Measurements from ENCODE around the gene DDX10.

Gene DDX10

DNA sequence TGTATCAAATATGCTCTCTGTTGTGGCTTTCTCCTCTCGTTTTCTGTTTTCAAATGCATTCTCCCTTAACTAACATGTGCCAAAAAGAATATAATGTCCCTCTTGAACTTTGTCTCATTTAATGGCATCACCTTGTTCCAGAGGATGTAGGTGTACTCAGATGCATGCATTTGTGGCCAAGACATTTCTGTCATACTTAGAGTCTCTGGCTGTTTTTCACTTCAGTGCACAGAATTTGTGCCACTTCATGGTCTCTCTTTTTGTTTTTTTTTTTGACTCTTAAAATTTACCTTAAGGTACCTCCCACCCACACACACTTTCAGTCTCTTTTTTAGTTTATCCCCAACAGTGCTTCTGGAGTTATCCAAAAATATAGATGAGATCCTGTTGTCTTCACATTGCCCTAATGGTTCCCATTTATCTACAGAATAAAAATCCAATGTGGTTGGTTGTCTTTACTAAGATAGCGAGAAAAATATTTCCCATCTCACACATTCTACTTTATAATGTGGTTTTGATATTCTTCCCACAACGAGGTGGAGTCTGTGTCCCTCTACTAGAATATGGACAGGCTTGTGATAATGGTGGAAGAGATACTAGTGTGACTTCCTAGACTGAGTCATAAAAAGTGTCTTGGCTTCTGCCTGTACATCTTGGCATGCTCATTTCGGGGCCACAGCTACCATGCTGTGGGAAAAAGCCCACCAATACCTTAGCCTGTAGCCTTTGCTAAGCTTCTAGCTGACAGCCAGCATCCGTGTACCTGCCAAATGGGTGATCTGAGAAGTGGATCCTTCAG, 125.8 kb downstream of the DDX10 start:
- H3K27ac ChIP-seq (replicated peaks) = no peak overlapping the region
- no peak for DNase-seq (ENCODE audit: low read depth in 1 of 2, low spot score in 1 of 2)
- no peak overlapping the region for H3K4me3 ChIP-seq (replicated peaks; ENCODE audit: insufficient read depth, low read length)
- no peaks in the 10 kb centered on the region for H3K27me3 ChIP-seq (ENCODE audit: insufficient read depth, poor library complexity, severe bottlenecking)
- no peak for TF ChIP-seq POLR2AphosphoS5 (IDR thresholded peaks at IDR 0.05; ENCODE audit: low read depth)
- TF ChIP-seq, protein P1, sequence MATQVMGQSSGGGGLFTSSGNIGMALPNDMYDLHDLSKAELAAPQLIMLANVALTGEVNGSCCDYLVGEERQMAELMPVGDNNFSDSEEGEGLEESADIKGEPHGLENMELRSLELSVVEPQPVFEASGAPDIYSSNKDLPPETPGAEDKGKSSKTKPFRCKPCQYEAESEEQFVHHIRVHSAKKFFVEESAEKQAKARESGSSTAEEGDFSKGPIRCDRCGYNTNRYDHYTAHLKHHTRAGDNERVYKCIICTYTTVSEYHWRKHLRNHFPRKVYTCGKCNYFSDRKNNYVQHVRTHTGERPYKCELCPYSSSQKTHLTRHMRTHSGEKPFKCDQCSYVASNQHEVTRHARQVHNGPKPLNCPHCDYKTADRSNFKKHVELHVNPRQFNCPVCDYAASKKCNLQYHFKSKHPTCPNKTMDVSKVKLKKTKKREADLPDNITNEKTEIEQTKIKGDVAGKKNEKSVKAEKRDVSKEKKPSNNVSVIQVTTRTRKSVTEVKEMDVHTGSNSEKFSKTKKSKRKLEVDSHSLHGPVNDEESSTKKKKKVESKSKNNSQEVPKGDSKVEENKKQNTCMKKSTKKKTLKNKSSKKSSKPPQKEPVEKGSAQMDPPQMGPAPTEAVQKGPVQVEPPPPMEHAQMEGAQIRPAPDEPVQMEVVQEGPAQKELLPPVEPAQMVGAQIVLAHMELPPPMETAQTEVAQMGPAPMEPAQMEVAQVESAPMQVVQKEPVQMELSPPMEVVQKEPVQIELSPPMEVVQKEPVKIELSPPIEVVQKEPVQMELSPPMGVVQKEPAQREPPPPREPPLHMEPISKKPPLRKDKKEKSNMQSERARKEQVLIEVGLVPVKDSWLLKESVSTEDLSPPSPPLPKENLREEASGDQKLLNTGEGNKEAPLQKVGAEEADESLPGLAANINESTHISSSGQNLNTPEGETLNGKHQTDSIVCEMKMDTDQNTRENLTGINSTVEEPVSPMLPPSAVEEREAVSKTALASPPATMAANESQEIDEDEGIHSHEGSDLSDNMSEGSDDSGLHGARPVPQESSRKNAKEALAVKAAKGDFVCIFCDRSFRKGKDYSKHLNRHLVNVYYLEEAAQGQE (IDR thresholded peaks at IDR 0.05; ENCODE audit: insufficient replicate concordance, low read depth) = no peak
- TF ChIP-seq, protein P2, sequence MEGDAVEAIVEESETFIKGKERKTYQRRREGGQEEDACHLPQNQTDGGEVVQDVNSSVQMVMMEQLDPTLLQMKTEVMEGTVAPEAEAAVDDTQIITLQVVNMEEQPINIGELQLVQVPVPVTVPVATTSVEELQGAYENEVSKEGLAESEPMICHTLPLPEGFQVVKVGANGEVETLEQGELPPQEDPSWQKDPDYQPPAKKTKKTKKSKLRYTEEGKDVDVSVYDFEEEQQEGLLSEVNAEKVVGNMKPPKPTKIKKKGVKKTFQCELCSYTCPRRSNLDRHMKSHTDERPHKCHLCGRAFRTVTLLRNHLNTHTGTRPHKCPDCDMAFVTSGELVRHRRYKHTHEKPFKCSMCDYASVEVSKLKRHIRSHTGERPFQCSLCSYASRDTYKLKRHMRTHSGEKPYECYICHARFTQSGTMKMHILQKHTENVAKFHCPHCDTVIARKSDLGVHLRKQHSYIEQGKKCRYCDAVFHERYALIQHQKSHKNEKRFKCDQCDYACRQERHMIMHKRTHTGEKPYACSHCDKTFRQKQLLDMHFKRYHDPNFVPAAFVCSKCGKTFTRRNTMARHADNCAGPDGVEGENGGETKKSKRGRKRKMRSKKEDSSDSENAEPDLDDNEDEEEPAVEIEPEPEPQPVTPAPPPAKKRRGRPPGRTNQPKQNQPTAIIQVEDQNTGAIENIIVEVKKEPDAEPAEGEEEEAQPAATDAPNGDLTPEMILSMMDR (IDR thresholded peaks at IDR 0.05; ENCODE audit: insufficient read depth, low read length) = no peak
- no peak for TF ChIP-seq SPI1 (IDR thresholded peaks at IDR 0.05; ENCODE audit: borderline replicate concordance, low read depth)
- TF ChIP-seq GABPA (IDR thresholded peaks at IDR 0.05; ENCODE audit: low read depth) = no peak

DNA sequence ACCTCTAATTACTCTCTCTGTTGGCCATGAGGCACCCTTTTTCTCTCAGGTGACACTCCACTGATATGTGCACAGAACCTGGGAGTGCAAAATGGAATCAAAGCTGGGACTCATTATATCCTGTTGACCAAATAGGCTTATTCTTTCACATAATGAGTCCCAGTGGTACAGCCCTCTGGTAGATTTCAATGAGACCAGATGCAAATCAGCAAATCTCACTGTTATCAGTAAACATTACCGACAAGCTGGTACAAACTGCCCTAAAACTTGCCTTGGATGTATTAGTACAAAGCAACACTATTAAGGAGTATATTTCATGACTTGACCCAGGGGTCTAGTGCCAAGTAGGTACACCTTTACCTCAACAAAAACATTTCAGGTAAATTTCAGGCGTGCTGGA, 128.3 kb downstream of the DDX10 start:
- Histone ChIP-seq H3K4me3 (replicated peaks; ENCODE audit: insufficient read depth, low read length) (no peak overlapping the region), H3K27ac (replicated peaks) (no peak overlapping the region), H3K27me3 (ENCODE audit: insufficient read depth, poor library complexity, severe bottlenecking) (no peaks in the 10 kb centered on the region)
- no peak for DNase-seq (ENCODE audit: low read depth in 1 of 2, low spot score in 1 of 2)
- TF ChIP-seq SPI1 (IDR thresholded peaks at IDR 0.05; ENCODE audit: borderline replicate concordance, low read depth) (no peak), POLR2AphosphoS5 (IDR thresholded peaks at IDR 0.05; ENCODE audit: low read depth) (no peak), GABPA (IDR thresholded peaks at IDR 0.05; ENCODE audit: low read depth) (no peak)
- TF ChIP-seq, protein P2 (IDR thresholded peaks at IDR 0.05; ENCODE audit: insufficient read depth, low read length) = no peak
- TF ChIP-seq, protein P1 (IDR thresholded peaks at IDR 0.05; ENCODE audit: insufficient replicate concordance, low read depth) = no peak

DNA sequence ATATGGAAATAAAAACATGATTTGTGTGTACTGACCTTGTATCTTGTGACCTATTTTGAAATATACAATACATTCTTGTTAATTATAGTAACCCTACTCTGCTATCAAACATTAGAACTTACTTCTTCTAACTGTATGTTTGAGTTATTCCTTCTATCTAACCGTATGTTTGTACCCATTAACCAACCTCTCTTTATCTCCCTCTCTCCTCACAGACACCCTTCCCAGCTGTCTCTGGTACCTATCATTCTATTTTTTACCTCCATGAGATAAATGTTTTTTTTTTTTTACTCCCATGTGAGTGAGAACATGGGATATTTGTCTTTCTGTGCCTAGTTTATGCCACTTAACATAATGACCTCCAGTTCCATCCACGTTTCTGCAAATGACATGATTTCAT, 128.7 kb downstream of the DDX10 start:
- no peak for DNase-seq (ENCODE audit: low read depth in 1 of 2, low spot score in 1 of 2)
- TF ChIP-seq, protein P1 (IDR thresholded peaks at IDR 0.05; ENCODE audit: insufficient replicate concordance, low read depth) = no peak
- TF ChIP-seq POLR2AphosphoS5 (IDR thresholded peaks at IDR 0.05; ENCODE audit: low read depth) (no peak), GABPA (IDR thresholded peaks at IDR 0.05; ENCODE audit: low read depth) (no peak)
- Histone ChIP-seq H3K27me3 (ENCODE audit: insufficient read depth, poor library complexity, severe bottlenecking) (no peaks in the 10 kb centered on the region), H3K27ac (replicated peaks) (no peak overlapping the region), H3K4me3 (replicated peaks; ENCODE audit: insufficient read depth, low read length) (no peak overlapping the region)

Data from HL-60 (cell line).